Suprapubic skin (tissue), 4 donors: ENCODE data around the gene TLR10.
A peak's percentile ranks its signal among the peaks of the same experiment; 100 is the strongest.
"Not testable (repeated sequence)": the region's sequence is repeated elsewhere in the genome, so short reads cannot be mapped to it uniquely, and the experiment has no call there.

Experiments used
- POLR2A ChIP-seq, 2 donors: fragments of 450-650 bp; IDR thresholded peaks; one replicate each; pipeline ENCODE4 v1.6.1; 2017; ENCODE audit warnings: antibody characterized with exemption in 2 of 2, mild to moderate bottlenecking in 2 of 2, moderate library complexity in 2 of 2
- POLR2AphosphoS5 ChIP-seq, 3 donors: sonication (generic); formaldehyde crosslinking; IDR thresholded peaks; one replicate each; pipeline ENCODE4 v1.6.1; 2017; ENCODE audit warnings: antibody characterized with exemption in 3 of 3
- TF ChIP-seq, protein P1 (sequence below), 2 donors: fragments of 200-600 bp in 1 of 2; fragments of 450-650 bp in 1 of 2; sonication (generic) in 1 of 2; IDR thresholded peaks; one replicate each; pipeline ENCODE4 v1.5.1; 2016 to 2019; ENCODE audit warnings: antibody characterized with exemption in 2 of 2, mild to moderate bottlenecking in 1 of 2, moderate library complexity in 1 of 2

DNA sequence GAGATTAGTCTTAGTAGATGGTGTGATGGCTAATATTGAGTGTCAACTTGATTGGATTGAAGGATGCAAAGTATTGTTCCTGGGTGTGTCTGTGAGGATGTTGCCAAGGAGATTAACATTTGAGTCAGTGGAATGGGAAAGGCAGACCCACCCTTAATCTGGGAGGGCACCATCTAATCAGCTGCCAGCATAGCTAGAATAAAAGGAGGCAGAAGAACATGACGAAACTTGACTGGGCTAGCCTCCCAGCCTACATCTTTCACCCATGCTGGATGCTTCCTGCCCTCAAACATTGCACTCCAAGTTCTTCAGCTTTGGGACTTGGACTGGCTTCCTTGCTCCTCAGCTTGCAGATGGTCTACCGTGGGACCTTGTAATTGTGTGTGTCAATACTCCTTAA, 12.5 kb downstream of the TLR10 start:
- TF ChIP-seq, protein P1, sequence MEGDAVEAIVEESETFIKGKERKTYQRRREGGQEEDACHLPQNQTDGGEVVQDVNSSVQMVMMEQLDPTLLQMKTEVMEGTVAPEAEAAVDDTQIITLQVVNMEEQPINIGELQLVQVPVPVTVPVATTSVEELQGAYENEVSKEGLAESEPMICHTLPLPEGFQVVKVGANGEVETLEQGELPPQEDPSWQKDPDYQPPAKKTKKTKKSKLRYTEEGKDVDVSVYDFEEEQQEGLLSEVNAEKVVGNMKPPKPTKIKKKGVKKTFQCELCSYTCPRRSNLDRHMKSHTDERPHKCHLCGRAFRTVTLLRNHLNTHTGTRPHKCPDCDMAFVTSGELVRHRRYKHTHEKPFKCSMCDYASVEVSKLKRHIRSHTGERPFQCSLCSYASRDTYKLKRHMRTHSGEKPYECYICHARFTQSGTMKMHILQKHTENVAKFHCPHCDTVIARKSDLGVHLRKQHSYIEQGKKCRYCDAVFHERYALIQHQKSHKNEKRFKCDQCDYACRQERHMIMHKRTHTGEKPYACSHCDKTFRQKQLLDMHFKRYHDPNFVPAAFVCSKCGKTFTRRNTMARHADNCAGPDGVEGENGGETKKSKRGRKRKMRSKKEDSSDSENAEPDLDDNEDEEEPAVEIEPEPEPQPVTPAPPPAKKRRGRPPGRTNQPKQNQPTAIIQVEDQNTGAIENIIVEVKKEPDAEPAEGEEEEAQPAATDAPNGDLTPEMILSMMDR (IDR thresholded peaks at IDR 0.05), result not testable (repeated sequence)
- TF ChIP-seq POLR2AphosphoS5 (IDR thresholded peaks at IDR 0.05), result peak in 1 of 3 donors; percentile 23
- not testable (repeated sequence) for TF ChIP-seq POLR2A (IDR thresholded peaks at IDR 0.05)
